NB4 (cell line): Measurements from ENCODE around the gene KIAA1328.

ENCODE experiments used
- POLR2A ChIP-seq: IDR thresholded peaks from 2 replicates; pipeline ENCODE4 v1.6.1; 2011; ENCODE audit warnings: mild to moderate bottlenecking; ENCODE audit not compliant: insufficient read length; ENCODE audit errors: extremely low read depth
- TF ChIP-seq, protein P1 (sequence below): IDR thresholded peaks from one replicate; pipeline ENCODE4 v1.5.1; 2012; ENCODE audit warnings: low read depth, low read length

DNA sequence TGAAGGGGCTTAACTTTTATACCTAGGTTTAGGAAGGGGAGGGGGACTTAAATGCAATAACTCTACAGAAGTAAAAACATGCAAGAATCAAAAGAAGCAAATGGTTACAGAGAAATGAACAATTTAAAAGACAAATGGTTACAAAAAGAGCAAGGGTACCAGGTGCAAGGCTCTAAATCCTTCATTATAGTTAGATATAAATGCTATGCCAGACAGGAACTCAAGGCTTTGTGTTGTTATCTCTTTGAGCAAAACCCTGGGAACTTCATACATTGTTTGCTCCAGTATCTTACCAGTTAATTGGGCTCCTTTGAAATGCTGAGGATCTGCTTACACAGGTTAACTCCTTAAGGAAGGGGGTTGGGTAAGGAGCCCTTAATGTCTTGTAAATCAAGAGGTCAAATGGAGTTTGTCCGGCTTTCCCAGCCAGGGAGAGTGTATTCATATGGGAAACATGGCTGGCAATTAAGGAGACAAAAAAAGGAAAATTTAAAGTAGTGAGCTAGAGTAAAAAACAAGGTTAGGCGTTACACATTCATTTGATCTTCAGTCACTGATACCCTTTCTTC is 389.2 kb downstream of the KIAA1328 start:
- TF ChIP-seq, protein P1, sequence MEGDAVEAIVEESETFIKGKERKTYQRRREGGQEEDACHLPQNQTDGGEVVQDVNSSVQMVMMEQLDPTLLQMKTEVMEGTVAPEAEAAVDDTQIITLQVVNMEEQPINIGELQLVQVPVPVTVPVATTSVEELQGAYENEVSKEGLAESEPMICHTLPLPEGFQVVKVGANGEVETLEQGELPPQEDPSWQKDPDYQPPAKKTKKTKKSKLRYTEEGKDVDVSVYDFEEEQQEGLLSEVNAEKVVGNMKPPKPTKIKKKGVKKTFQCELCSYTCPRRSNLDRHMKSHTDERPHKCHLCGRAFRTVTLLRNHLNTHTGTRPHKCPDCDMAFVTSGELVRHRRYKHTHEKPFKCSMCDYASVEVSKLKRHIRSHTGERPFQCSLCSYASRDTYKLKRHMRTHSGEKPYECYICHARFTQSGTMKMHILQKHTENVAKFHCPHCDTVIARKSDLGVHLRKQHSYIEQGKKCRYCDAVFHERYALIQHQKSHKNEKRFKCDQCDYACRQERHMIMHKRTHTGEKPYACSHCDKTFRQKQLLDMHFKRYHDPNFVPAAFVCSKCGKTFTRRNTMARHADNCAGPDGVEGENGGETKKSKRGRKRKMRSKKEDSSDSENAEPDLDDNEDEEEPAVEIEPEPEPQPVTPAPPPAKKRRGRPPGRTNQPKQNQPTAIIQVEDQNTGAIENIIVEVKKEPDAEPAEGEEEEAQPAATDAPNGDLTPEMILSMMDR = no peak
- no peak for TF ChIP-seq POLR2A
